GM19395 (cell line): ENCODE results near the gene JAKMIP1.
A peak's percentile ranks its signal among the peaks of the same experiment; 100 is the strongest.
"Not testable (repeated sequence)": the region's sequence is repeated elsewhere in the genome, so short reads cannot be mapped to it uniquely, and the experiment has no call there.

ENCODE experiments used
- ATAC-seq: cut with Tn5 transposase; IDR thresholded peaks from one replicate; pipeline ENCODE4 v1.9.1; 2021; ENCODE audit warnings: mild to moderate bottlenecking, moderate library complexity; ENCODE audit not compliant: unreplicated experiment

The JAKMIP1 gene

DNA sequence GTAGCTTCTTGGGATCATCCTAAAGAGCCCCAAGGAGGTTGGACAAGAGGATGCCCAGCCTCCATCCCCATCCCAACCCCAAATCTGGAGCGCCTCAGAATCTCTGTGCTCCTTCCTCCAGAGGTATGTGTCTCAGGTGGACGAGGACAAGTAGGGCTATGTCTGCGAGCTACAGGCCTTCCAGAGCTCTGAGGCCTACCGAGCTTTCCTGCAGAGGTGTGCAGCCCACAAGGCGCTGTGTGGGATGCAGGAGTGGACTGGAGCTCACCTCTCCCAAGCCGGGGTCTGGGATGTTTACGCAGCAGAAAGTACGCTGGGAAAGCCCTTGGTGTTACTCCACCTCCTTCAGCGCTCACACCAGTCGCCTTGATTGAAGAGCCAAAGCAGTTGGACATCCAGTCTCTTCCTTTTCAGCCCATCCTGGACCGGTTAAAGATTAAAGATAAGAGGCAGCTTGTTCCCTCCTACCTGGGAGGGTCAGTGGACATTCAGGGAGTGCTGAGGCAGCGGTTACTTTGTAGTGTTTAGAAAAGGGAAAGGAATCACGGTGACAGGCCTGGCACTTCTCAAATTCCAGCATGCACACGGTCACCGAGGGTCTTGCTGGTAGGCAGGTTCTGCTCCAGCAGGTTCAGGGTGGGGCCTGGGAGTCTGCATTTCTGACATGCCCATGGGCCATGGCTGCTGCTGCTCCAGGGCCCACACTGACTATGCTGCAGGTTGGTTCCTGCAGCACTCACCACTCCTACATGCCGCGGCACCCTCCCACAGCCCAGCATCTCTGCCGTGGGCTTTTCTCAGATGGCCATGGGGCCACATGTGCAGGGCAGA is 29.5 kb upstream of the JAKMIP1 start:
- no peak for ATAC-seq

- no peak for ATAC-seq
Observed at GRCh38 chr4:6229095-6229494, 28.7 kb upstream of the JAKMIP1 start.

DNA sequence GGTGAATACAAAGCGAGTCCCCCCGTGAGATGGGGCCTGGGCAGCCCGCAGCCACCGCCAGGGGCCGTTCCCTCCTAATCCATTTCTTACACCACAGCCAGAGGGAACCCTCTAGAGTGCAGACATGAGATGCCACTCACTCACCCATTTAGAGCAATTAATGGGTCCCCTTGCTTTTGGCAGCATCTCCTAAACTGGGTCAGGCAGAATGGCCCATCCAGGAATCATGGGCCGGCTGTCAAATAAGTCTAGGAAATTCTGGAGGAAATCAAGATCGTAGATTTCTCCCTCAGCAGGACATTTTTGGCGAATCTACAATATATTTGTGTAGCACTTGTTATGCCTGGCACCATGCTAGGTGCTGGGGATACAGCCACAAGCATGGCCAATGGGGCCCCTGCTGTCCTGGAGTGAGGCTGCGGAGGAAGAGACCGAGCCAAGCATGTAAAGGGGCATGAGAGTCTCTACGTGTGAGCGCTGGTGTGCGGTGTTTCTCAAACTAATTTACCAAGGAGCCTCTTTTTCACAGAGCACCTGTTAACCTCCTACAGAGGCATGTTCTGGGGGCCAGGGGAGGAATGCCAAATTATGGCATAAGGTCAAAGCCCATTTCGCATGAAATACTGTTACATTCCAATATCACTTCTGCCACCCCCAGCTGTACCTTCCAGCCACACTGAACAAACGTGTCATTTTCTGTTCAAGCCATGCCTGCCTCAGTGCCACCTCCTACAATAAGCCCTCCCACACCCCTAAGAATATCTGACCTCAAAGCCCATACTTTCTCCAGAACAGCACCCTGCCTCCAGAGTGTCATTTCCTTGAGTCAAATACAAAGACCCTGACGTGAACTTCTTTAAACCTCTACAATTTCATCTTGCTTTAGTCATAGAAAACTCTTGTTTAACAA is 28.1 kb upstream of the JAKMIP1 start:
- ATAC-seq, result no peak

DNA sequence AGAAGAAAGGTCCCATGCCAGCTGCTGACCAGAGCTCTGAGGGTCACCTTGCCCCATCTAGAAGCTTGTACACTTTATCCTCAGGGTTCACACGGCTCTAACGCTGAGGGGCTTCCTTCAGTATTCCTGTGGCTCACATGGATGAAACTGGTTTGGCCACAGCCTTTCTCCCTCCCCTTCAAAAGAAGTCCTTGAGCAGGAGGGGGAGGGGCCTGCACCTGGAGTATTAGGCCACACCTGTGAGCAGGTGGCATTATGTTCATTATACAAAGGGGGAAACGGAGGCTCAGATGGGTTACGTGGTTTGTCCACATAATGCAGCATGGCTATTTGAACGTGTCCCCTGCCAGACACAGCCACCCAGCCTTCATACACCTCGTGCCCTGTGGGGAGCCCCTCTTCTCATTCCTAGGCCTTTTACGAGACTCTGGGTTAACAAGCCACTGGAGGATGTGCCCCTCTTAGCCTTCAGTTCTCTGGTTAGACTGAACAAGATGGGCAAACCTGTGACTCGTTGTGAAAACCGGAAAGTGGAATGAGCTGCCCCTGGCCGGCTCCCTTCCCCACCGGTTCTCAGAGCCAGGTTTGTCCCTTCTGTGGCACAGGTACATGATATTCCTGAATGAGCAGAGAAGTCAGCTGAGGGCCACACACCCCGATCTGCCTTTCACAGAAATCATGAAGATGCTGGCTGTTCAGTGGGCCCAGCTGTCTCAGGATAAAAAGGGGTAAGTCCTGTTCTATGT is 27.2 kb upstream of the JAKMIP1 start:
- no peak for ATAC-seq

- no peak for ATAC-seq
Observed at GRCh38 chr4:6226506-6226905, 26.2 kb upstream of the JAKMIP1 start.

DNA sequence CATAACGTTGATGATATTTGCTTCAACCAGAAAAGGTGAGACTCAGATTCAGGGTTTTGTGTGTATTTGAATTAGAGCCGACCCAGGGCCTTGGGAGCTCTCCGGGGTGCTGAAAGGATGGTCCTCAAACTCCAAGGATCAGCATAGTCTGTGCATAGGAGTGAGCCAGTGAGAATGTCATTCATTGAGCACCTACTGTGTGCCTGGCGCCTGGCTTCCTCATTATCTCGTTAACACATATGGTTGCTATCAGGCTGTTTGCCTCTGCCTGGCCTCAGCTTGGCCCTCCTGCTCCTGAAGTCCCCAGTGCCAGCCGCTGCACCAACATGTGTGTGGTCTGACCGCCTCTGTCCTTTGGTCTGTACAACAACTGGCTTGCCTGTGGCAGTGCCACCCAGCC is 25.1 kb upstream of the JAKMIP1 start:
- no peak for ATAC-seq

DNA sequence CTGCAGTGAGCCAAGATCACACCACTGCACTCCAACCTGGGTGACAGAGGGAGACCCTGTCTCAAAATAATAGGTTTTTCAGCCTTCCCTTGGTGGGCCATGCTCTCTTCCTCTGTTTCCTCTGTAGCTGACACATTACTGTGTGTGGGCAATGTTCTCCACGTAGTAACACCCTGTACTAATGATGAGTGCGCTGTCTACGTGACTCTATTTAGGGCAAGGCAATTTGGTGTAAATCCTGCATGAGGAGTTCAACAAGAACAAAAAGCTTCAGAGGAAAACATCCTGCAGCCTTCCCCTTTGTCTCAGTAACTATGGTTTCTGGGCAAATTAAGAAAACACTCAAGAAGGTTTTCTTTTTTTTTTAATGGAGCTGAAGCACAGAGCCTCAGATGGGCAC is 24.4 kb upstream of the JAKMIP1 start:
- ATAC-seq, result no peak

GRCh38 chr4:6222761-6223292 is 22.5 kb upstream of the JAKMIP1 start:
- no peak for ATAC-seq

- ATAC-seq, result no peak
Observed at GRCh38 chr4:6221851-6222760, 21.8 kb upstream of the JAKMIP1 start.

- ATAC-seq, result no peak
Observed at GRCh38 chr4:6221301-6221850, 21.0 kb upstream of the JAKMIP1 start.

DNA sequence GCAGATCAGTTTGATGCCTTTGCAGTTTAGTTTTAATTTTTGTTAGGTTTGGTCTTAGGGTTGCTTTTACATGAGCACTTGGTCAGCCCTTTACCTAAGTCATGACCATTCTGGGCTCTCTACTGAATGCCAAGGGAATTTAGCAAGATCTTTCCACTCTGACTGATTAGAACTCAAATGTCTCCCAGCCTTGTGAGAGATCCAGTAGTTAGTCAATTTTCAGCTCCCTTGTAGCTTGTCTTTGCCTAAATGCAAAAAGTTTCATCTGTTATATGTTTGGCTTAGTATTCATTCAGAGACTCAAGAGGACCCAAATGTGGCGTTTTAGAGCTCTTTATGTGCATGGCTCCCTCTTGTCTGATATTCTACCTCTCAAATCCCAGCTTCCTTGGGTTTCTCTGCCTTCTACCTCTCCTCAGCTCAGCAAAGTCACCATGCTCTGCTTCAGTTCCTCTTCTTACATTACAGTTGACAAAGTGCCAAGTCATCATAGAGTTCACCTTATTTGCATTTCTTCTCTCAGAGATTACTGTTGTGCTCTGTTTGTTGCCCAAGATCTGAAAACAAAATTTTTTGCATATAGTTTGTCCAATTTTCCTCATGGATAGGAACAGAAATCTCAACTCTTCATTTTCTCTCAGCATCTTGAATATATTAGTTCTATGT is 17.5 kb upstream of the JAKMIP1 start:
- ATAC-seq, result peak; percentile 92

- ATAC-seq, result no peak
Observed at GRCh38 chr4:6216588-6216987, 16.2 kb upstream of the JAKMIP1 start.

- no peak for ATAC-seq
Observed at GRCh38 chr4:6209921-6210320, 9.6 kb upstream of the JAKMIP1 start.

DNA sequence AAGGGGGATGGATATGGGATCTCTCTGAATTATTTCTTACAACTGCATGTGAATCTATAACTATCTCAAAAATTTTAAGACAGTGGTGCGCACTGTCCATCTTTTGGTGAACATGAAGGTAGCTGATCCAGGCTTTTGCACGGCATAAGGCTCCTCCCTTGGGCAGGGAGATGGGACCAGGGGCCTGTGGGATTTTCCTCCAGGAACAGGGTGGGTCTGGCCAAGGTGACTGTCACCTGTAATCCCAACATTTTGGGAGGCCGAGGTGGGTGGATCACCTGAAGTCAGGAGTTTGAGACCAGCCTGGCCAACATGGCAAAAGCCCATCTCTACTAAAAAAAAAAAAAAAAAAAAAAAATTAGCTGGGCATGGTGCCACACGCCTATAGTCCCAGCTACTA is 8.9 kb upstream of the JAKMIP1 start:
- ATAC-seq, result not testable (repeated sequence)

DNA sequence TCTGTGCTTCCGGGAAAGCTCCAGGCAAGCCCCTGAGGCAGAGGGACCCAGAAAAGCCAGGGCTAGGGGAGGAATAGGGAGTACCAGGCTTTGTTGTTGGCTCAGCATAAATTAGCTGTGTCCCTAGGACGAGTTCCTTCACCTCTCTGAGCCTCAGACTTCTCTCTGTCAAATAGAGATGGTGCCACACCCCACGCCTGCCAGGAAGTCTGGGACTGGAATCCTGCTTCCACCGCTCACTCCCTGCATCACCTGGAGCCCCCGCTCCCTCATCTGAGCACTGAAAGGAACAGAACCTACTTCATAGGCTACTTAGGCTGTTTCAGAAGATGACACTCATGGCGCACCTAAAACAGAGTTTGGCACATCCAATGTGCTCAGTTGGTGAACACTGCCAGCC is 8.1 kb upstream of the JAKMIP1 start:
- ATAC-seq, result no peak

DNA sequence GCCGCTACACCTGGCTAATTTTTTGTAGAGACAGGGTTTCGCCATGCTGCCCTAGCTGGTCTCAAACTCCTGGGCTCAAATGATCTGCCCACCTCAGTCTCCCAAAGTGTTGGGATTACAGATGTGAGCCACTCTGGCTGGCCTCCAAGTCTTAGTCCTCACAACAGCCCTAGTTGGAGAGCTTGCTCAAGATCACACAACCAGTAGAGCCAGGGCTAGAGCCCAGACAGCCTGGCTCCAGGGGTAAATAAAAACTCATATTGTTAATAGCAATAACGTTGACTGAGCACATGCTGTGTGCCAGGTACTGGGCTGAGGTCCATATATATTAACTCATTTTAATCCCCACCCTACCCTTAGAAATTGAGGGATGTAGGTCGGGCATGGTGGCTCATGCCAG is 7.3 kb upstream of the JAKMIP1 start:
- ATAC-seq, result no peak

GRCh38 chr4:6206771-6207290 is 6.5 kb upstream of the JAKMIP1 start:
- no peak for ATAC-seq

DNA sequence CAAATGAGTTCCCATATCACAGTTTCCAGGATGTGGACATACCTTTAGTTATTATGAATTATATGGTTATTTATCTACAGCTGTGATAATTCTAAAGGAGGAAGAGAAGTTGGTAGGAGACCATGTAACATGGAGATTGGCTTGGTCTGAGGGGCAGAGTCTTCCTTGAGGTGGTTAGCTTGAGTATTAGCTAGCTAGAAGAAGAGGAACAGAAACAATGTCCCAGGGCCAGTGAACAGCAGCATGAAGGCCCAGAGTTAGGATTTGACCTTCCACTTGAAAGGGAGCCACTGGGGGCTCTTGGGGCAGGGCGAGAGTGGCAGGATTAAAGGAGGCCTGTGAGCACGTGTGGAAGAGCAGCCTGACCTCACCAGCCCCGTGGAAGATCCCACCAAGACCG is 5.6 kb upstream of the JAKMIP1 start:
- no peak for ATAC-seq

DNA sequence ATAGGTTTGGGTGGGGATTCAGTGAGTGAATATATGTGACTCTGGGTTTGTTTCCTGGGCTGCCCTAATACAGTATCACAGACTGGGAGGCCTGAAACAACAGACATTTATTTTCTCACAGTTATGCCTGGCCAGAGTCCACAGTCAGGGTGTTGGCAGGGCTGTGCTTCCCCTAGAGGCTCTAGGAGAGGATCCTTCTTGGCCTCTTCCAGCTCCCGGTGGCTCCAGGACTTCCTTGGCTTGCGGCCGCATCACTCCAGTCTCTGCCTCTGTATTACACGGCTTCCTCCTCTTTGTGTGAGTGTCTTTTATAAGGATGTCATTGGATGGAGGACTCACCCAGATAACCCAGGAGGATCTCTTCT is 5.2 kb upstream of the JAKMIP1 start:
- no peak for ATAC-seq
